ENCODE data around the gene PRKAR2B. TPM values are rescaled to one million over a fixed set of nuclear protein-coding genes. Genes with fewer than 3 reads are reported as not detected.
"Not testable (repeated sequence)": the region's sequence is repeated elsewhere in the genome, so short reads cannot be mapped to it uniquely, and the experiment has no call there.

PRKAR2B gene
- total RNA-seq, 1 experiment from 2014 or later: 22.9 TPM

- no peaks in the 10 kb centered on the region for H3K27me3 ChIP-seq (ENCODE audit: control insufficient read depth, insufficient read depth, low read length)
- H3K36me3 ChIP-seq (replicated peaks; ENCODE audit: control insufficient read depth, insufficient read depth, low read length): peaks cover 2% of the 10 kb centered on the region
- no peak for DNase-seq
- H3K4me3 ChIP-seq (ENCODE audit: insufficient read depth, low read depth, low read length): no peak overlapping the region
These were observed 107.0 kb downstream of the PRKAR2B start for GRCh38 chr7:107151538-107151937.

- no peaks in the 10 kb centered on the region for H3K27me3 ChIP-seq (ENCODE audit: control insufficient read depth, insufficient read depth, low read length)
- DNase-seq: no peak
- H3K4me3 ChIP-seq (ENCODE audit: insufficient read depth, low read depth, low read length): no peak overlapping the region
- peaks cover 2% of the 10 kb centered on the region for H3K36me3 ChIP-seq (replicated peaks; ENCODE audit: control insufficient read depth, insufficient read depth, low read length)
These were observed 107.5 kb downstream of the PRKAR2B start for GRCh38 chr7:107152011-107152410.

DNA sequence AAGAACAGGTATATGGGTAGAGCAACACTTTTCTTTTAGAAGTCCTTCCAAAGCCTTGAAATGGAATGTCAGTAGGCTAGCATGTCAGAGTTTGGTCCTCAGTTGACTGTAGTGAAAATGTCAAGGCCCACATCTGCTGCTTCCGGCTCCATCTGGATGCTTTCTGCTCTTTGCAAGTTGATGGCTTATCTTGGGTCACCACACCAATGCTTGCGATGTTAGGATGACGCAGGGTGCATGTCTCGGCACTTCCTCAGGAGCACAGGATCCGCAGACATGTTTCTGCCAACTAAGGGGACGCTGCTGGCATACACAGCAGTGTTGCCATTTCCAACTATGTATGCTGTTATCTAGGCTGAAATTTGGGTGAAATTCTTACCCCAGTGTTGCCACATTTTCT, 110.3 kb downstream of the PRKAR2B start:
- Histone ChIP-seq H3K4me3 (ENCODE audit: insufficient read depth, low read depth, low read length) (no peak overlapping the region), H3K36me3 (replicated peaks; ENCODE audit: control insufficient read depth, insufficient read depth, low read length) (peaks cover 2% of the 10 kb centered on the region), H3K27me3 (ENCODE audit: control insufficient read depth, insufficient read depth, low read length) (no peaks in the 10 kb centered on the region)
- DNase-seq: no peak

- H3K27me3 ChIP-seq (ENCODE audit: control insufficient read depth, insufficient read depth, low read length); H3K4me3 ChIP-seq (ENCODE audit: insufficient read depth, low read depth, low read length); H3K36me3 ChIP-seq (replicated peaks; ENCODE audit: control insufficient read depth, insufficient read depth, low read length); DNase-seq: not testable (repeated sequence)
These were observed 111.2 kb downstream of the PRKAR2B start for GRCh38 chr7:107155726-107156125.

DNA sequence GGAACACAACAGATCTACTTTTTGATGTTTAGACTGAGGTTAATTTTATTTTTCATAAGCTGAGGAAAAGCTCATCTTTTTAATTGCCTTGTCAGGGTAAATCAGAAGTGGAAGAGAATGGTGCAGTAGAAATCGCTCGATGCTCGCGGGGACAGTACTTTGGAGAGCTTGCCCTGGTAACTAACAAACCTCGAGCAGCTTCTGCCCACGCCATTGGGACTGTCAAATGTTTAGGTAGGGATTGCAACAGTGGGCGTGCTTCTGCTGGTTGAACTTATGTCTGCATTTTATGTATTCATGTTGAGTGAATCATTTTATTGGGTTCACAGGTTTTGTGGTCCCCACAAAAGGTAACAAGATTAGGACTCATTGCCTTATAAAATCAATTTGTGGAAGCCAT, 112.6 kb downstream of the PRKAR2B start:
- DNase-seq: no peak
- H3K36me3 ChIP-seq (replicated peaks; ENCODE audit: control insufficient read depth, insufficient read depth, low read length): peaks cover 2% of the 10 kb centered on the region
- H3K27me3 ChIP-seq (ENCODE audit: control insufficient read depth, insufficient read depth, low read length): no peaks in the 10 kb centered on the region
- no peak overlapping the region for H3K4me3 ChIP-seq (ENCODE audit: insufficient read depth, low read depth, low read length)

DNA sequence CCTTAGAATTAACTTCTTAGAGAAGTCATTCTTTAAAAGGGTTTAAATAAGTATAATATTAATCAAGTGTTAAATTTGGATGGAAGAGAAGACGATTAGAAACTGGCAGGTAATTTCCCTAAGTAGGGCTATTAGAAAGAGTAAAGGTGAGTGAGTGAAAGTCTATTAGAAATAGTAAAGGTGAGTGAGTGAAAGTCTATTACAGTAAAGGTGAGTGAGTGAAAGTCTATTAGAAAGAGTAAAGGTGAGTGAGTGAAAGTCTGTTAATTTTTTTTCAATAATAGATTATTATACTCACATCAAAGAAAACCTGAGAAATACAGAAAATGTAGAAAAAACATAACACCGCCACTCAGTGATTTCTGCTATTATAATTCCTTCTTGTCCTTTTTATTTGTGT, 113.5 kb downstream of the PRKAR2B start:
- Histone ChIP-seq H3K36me3 (replicated peaks; ENCODE audit: control insufficient read depth, insufficient read depth, low read length) (no peaks in the 10 kb centered on the region; the same call in none of the 2 replicates), H3K27me3 (ENCODE audit: control insufficient read depth, insufficient read depth, low read length) (no peaks in the 10 kb centered on the region), H3K4me3 (ENCODE audit: insufficient read depth, low read depth, low read length) (no peak overlapping the region)
- no peak for DNase-seq

GRCh38 chr7:107160389-107160788, 115.9 kb downstream of the PRKAR2B start:
- Histone ChIP-seq H3K27me3 (ENCODE audit: control insufficient read depth, insufficient read depth, low read length) (no peaks in the 10 kb centered on the region), H3K36me3 (replicated peaks; ENCODE audit: control insufficient read depth, insufficient read depth, low read length) (no peaks in the 10 kb centered on the region; the same call in none of the 2 replicates), H3K4me3 (ENCODE audit: insufficient read depth, low read depth, low read length) (no peak overlapping the region)
- no peak for DNase-seq

DNA sequence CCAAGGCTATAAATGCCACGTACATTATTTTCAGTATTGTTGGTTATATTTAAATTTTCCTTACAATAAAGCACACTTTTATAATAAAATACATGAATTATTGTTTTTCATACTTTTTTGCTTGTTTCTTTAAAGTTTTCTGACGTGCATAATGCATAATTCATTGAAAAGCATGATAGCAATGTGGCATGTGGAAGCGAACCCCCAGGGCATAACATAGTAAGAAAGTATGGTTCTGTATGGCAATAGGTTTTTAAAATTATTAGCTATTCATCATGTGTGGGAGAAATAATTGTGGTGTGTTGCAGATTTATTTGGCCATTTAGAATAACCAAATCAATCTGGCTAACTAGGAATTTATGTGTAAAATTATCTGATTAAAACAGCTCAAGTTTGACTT, 116.9 kb downstream of the PRKAR2B start:
- H3K27me3 ChIP-seq (ENCODE audit: control insufficient read depth, insufficient read depth, low read length): no peaks in the 10 kb centered on the region
- H3K4me3 ChIP-seq (ENCODE audit: insufficient read depth, low read depth, low read length): no peak overlapping the region
- DNase-seq: no peak
- H3K36me3 ChIP-seq (replicated peaks; ENCODE audit: control insufficient read depth, insufficient read depth, low read length): no peaks in the 10 kb centered on the region; the same call in none of the 2 replicates

GRCh38 chr7:107162475-107162874, 118.0 kb downstream of the PRKAR2B start:
- H3K27me3 ChIP-seq (ENCODE audit: control insufficient read depth, insufficient read depth, low read length): no peaks in the 10 kb centered on the region
- DNase-seq: no peak
- H3K36me3 ChIP-seq (replicated peaks; ENCODE audit: control insufficient read depth, insufficient read depth, low read length): no peaks in the 10 kb centered on the region; the same call in none of the 2 replicates
- no peak overlapping the region for H3K4me3 ChIP-seq (ENCODE audit: insufficient read depth, low read depth, low read length)

DNA sequence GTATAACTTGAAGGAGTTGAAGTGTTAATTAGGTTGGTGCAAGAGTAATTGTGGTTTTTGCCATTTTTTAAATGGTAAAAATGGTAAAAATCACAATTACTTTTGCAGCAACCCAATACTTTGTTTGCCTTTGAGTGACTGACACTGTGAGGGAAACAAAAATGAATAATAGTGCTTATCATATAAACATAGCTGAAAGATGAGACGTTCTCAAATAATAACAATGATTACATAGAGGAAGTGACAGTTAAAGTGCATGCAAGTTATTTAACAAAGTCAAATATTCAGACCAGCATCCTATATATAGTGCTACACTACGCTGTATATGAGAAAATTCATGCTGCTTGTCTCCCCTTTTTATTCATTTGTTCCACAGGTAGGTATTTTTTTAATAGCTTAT, 119.6 kb downstream of the PRKAR2B start:
- no peak for DNase-seq
- H3K4me3 ChIP-seq (ENCODE audit: insufficient read depth, low read depth, low read length): no peak overlapping the region
- no peaks in the 10 kb centered on the region for H3K27me3 ChIP-seq (ENCODE audit: control insufficient read depth, insufficient read depth, low read length)
- H3K36me3 ChIP-seq (replicated peaks; ENCODE audit: control insufficient read depth, insufficient read depth, low read length): no peaks in the 10 kb centered on the region; the same call in none of the 2 replicates

DNA sequence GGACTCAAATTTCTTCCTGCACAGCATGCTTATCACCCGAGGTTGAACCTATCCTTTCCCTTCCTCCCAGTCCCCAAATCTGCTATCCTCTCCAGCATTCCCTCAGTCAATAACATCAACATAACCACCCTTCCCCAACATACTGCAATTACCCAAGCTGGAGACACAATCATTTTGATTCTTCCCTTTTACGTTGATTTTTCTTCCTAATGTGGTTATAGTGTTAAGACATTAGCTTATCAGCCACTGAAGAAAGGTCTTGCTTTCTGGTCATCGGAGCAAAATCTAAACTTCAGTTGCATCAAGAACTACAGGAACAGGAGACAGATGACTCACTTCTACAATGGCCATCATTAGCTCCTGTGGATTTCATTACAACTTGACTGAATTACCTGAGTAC, 120.8 kb downstream of the PRKAR2B start:
- DNase-seq: no peak
- Histone ChIP-seq H3K27me3 (ENCODE audit: control insufficient read depth, insufficient read depth, low read length) (no peaks in the 10 kb centered on the region), H3K4me3 (ENCODE audit: insufficient read depth, low read depth, low read length) (no peak overlapping the region), H3K36me3 (replicated peaks; ENCODE audit: control insufficient read depth, insufficient read depth, low read length) (no peaks in the 10 kb centered on the region)

DNA sequence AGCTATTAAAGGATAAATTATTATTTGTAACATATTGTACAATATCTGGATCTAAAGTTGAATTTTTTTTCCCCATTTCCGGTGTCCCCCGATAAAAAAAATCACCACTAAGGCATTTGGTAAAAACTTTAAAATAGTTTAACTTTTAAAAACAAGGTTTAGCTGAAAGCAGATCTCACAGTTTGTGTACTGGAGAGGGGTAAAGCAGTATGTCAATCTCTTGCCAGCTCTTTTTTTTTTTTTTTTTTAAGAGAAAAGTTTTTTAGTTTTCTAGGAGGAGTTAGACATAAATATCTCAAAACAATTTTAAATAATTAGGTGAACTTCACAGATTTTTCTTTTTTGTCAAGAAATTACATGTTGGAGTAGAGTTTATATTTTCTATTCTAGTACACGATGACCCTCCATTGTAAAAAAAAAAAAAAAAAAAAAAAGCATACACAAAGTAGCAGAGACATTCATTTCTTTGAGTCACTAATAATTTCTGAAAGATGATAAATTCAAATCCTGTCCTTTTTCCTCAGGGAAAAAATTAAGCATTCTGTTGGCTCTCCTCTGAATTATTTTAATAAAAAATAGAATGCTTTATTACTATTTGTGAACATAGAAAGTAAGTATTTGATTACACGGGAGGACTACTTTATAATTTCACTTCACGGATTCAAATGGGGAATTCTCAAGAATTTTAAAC, 122.4 kb downstream of the PRKAR2B start:
- peak overlapping the region; percentile 62; the same call in 1 of the 2 replicates for H3K4me3 ChIP-seq (ENCODE audit: insufficient read depth, low read depth, low read length)
- no peaks in the 10 kb centered on the region for H3K36me3 ChIP-seq (replicated peaks; ENCODE audit: control insufficient read depth, insufficient read depth, low read length)
- no peaks in the 10 kb centered on the region for H3K27me3 ChIP-seq (ENCODE audit: control insufficient read depth, insufficient read depth, low read length)
- no peak for DNase-seq

- no peaks in the 10 kb centered on the region for H3K36me3 ChIP-seq (replicated peaks; ENCODE audit: control insufficient read depth, insufficient read depth, low read length)
These were observed 123.2 kb downstream of the PRKAR2B start for GRCh38 chr7:107167483-107168232.

DNA sequence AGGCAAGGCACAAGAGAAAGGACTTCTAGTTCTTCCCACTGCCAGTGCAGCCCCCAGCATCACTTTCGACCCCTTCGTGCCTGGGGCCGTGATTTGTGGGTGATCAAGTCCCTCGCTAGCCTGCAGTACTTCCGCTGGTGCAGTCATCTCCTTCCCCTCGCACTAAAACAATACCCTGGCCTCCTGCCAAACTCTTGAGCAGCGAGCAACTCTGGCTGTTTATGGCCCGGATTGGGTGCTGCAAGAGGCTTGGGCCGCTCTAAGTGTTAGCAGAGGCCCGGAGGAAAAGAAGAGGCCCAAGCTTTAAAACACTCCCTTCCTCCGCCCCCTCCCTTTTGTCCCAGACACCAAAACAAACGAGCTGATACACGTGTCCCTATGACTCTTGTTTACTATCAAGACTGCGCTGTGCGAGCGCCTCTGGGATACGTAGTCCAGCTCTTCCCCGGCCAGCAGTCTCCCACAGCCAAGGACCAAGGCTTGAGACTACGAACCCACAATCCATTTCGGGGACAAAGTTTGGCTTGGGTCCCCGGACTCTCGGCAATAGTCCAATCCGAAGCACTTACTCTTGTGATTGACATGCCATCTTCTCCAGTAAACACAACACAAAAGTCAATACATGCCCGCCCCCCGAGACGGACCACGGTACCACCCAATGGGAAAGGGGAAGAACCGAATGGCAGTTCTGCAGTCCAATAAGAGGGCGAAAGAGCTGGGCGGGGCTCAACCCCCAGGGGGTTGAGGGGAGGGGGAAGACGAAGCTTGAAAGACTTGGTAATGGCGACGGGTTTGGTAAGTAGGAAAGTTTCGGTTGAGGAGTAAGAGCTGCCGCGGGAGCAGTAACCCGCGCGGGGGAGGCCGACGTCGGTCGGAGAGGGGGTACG, 124.0 kb downstream of the PRKAR2B start, which contains the start of gene HBP1:
HBP1 (plus strand) TSS at position 771 of the 887 bp plus-strand sequence. CDS start 10,891 bp downstream, outside the sequence.
- Histone ChIP-seq H3K27me3 (ENCODE audit: control insufficient read depth, insufficient read depth, low read length) (no peaks in the 10 kb centered on the region), H3K4me3 (ENCODE audit: insufficient read depth, low read depth, low read length) (peak within 1 kb of the TSS; percentile 85), H3K36me3 (replicated peaks; ENCODE audit: control insufficient read depth, insufficient read depth, low read length) (no peaks in the 10 kb centered on the region)
- peak; percentile 87 for DNase-seq

More at GRCh38 chr7:107167483-107168232, 123.2 kb downstream of the PRKAR2B start:
- H3K4me3 ChIP-seq (ENCODE audit: insufficient read depth, low read depth, low read length): peak overlapping the region; percentile 62
- DNase-seq: peak; percentile 15
- no peaks in the 10 kb centered on the region for H3K27me3 ChIP-seq (ENCODE audit: control insufficient read depth, insufficient read depth, low read length)
